Fibroblast of villous mesenchyme (primary cell): ENCODE measurements around the gene DOLK. TPM values are rescaled to one million over a fixed set of nuclear protein-coding genes. Genes with fewer than 3 reads are reported as not detected.
A peak's percentile ranks its signal among the peaks of the same experiment; 100 is the strongest.

Experiments
- DNase-seq: peaks from one replicate; pipeline ENCODE4 v3.0.0-alpha.2; 2010; ENCODE audit warnings: low read depth
- H3K4me3 ChIP-seq: 2 replicates; pipeline ENCODE4 v1.5.1; 2011; ENCODE audit warnings: low read depth, mild to moderate bottlenecking, low read length
- total RNA-seq: library from RNA; depleted of rRNA; stranded (reverse); fragments of >200 nt; gene quantifications from 2 replicates; pipeline ENCODE4 v1.2.3, GENCODE V29; 2012
- TF ChIP-seq, protein P1 (sequence below): IDR thresholded peaks from 2 replicates; pipeline ENCODE4 v1.5.1; 2012; ENCODE audit warnings: low read depth, mild to moderate bottlenecking, low read length; ENCODE audit not compliant: insufficient read depth

Gene DOLK
- total RNA-seq, 1 donor, result 31.5 TPM

- TF ChIP-seq, protein P1, sequence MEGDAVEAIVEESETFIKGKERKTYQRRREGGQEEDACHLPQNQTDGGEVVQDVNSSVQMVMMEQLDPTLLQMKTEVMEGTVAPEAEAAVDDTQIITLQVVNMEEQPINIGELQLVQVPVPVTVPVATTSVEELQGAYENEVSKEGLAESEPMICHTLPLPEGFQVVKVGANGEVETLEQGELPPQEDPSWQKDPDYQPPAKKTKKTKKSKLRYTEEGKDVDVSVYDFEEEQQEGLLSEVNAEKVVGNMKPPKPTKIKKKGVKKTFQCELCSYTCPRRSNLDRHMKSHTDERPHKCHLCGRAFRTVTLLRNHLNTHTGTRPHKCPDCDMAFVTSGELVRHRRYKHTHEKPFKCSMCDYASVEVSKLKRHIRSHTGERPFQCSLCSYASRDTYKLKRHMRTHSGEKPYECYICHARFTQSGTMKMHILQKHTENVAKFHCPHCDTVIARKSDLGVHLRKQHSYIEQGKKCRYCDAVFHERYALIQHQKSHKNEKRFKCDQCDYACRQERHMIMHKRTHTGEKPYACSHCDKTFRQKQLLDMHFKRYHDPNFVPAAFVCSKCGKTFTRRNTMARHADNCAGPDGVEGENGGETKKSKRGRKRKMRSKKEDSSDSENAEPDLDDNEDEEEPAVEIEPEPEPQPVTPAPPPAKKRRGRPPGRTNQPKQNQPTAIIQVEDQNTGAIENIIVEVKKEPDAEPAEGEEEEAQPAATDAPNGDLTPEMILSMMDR, result no peak
- DNase-seq, result peak; percentile 46
- no peak overlapping the region for H3K4me3 ChIP-seq
Observed at GRCh38 chr9:128903871-128904620, 43.4 kb downstream of the DOLK start.

DNA sequence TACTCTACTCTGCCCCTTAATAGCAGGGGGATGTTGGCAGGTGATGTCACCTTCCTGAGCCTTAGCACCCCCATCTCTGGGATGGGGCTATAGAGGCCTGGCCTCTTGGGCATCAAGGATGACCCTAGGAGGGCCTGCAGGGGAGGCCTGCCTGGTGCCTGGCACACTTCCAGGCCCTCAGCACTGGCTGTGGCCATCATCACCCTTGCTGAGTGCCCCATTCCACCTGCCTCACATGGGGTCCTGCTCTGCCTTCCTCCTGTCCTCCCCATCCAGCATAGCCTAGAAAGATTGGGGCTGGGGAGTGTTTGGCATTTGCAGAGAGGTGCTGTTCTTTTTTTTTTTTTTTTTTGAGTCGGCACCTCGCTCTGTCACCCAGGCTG is 44.3 kb downstream of the DOLK start:
- H3K4me3 ChIP-seq, result no peak overlapping the region
- TF ChIP-seq, protein P1, result no peak
- DNase-seq, result no peak

GRCh38 chr9:128902351-128903078 is 44.9 kb downstream of the DOLK start:
- no peak overlapping the region for H3K4me3 ChIP-seq
- TF ChIP-seq, protein P1, result no peak
- DNase-seq, result no peak

DNA sequence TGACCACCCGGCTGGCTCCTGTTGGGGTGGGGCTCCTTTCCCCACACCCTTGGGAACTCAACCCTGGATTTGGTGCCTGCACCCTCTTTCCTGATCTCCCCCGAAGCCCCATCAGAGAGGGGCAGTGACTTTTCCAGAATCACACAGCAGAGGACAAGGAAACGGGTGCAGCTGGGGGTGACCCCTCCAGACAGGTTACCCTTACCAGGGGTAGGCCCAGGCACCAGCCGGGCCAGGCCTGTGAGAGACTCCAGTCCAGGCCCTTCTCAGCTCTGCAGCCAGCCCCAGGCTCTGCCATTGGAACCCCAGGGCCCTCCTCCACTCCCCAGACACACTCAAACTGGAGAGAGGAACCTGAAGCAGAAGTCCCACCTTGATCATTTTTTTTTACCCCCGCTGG is 45.6 kb downstream of the DOLK start:
- TF ChIP-seq, protein P1, result no peak
- no peak for DNase-seq
- no peak overlapping the region for H3K4me3 ChIP-seq

GRCh38 chr9:128901379-128901778 is 46.0 kb downstream of the DOLK start:
- H3K4me3 ChIP-seq, result no peak overlapping the region
- no peak for DNase-seq
- TF ChIP-seq, protein P1, result no peak

- TF ChIP-seq, protein P1, result no peak
- H3K4me3 ChIP-seq, result no peak overlapping the region
- no peak for DNase-seq
Observed at GRCh38 chr9:128899566-128900322, 47.7 kb downstream of the DOLK start.
